T-helper 2 cell treated with Interferon-gamma antibody and Interleukin-4, amounts not matched to agents 5 μg/mL and 100 μg/mL, for 36 hours (primary cell): Measurements from ENCODE around the gene ZNF587.
A peak's percentile ranks its signal among the peaks of the same experiment; 100 is the strongest.
"Not testable (repeated sequence)": the region's sequence is repeated elsewhere in the genome, so short reads cannot be mapped to it uniquely, and the experiment has no call there.

ENCODE experiments used
- DNase-seq: peaks from one replicate; pipeline ENCODE4 v3.0.0; 2021; ENCODE audit warnings: low spot score
- H3K27ac Mint-ChIP-seq: one replicate; pipeline ENCODE4 v1.8.0; 2021; ENCODE audit warnings: mild to moderate bottlenecking, mixed read lengths
- H3K27me3 Mint-ChIP-seq: one replicate; pipeline ENCODE4 v1.8.0; 2021; ENCODE audit warnings: low read depth, mixed read lengths
- H3K36me3 Mint-ChIP-seq: one replicate; pipeline ENCODE4 v1.8.0; 2021; ENCODE audit warnings: low read depth, mixed read lengths
- H3K4me1 Mint-ChIP-seq: one replicate; pipeline ENCODE4 v1.8.0; 2021; ENCODE audit warnings: low read depth, mixed read lengths
- H3K4me3 Mint-ChIP-seq: one replicate; pipeline ENCODE4 v1.8.0; 2022; ENCODE audit warnings: mild to moderate bottlenecking, moderate library complexity, mixed read lengths
- H3K9me3 Mint-ChIP-seq: one replicate; pipeline ENCODE4 v1.8.0; 2021; ENCODE audit warnings: mixed read lengths

Gene ZNF587

DNA sequence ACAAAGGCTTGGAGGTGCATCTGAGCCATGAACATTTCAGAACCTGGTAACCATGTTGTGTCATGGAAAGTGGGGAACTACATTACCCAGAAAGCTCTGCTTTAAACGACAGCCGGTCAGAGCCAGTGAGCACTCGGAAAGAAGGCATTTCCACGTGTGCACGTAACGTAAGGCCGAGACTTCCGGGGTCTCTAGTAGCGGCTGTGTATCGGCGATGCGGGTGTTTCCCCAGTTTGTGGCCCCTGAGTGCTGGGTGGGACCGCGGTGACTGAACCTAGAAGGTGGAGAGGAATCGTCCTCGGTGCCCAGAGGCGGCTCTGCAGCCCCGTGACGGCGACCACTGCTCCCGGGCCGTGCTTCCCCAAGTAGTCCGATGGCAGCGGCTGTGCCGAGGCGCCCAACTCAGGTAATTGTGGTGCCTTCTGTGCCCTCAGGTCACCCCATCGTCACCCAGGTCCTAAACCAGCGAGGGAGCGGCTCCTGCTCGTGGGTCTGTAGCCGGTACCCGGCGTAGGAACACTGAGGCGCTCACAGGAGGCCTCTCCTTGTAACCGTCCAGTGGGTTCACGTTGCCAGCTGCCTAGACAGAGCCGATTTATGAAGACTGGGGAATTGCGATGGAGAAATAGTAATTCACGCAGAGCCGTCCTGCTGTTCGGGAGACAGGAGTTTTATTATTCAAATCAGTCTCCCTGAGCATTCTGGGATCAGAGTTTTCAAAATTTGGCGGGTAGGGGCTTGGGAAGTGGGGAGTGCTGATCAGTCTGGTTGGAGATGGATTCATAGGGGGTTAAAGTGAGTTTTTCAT is at the start of gene ZNF587:
Gene ZNF587, plus strand, starts transcription at position 194 of the 808 bp plus-strand sequence. Its CDS starts 180 bp downstream, at position 374.
- Mint-ChIP-seq H3K27ac (peak within 1 kb of the TSS; percentile 95), H3K9me3 (peaks cover 16% of the 10 kb centered on the region), H3K36me3 (peaks cover 57% of the 10 kb centered on the region), H3K4me1 (peaks cover 10% of the 10 kb centered on the region), H3K4me3 (peak within 1 kb of the TSS; percentile 96)
- H3K27me3 Mint-ChIP-seq: not testable (repeated sequence)
- DNase-seq: peak; percentile 76

DNA sequence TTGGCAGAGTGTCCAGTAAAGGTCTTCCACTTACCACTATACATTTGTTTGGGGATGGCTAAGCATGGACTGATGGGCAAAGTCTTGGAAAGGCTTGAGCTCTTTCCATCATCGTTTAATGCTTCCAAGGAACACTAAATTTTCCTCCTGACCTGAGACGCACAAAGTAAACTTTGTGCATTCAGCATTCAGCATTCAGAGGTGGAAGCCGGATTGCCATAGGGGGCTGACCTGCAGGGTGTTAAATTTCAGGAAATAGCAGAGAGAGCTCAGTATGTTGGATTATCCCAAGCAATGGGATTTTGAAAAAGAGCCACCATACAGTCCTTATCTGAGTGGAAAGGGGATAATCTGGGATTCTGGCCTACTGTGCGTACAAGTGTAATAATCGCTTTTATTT is 49.0 kb upstream of the ZNF587 start:
- Mint-ChIP-seq H3K36me3 (peaks cover 44% of the 10 kb centered on the region), H3K4me3 (no peak overlapping the region), H3K9me3 (peaks cover 4% of the 10 kb centered on the region), H3K27ac (no peak overlapping the region), H3K27me3 (no peaks in the 10 kb centered on the region), H3K4me1 (peaks cover 13% of the 10 kb centered on the region)
- no peak for DNase-seq

DNA sequence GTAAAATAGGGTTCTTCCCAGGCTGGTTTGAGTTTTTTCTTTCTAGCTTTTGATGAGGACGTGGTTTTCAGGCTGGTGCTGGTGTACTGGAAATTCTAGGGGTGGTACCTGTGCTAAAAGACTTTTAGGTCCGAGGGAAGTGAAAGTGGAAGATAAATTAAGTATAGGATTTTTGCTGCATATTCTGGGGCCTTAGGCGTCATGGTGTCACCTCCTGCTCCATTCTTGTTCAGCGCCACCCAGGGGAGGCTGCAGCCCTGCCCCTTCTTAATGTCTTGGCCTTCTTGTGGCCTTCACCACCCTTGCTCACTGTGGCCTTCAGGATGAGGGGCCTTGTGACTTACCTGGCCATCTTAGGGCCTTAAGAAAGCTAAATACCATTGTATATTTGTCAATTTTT is 47.4 kb upstream of the ZNF587 start:
- no peak for DNase-seq
- Mint-ChIP-seq H3K27me3 (no peaks in the 10 kb centered on the region), H3K9me3 (peaks cover 4% of the 10 kb centered on the region)

DNA sequence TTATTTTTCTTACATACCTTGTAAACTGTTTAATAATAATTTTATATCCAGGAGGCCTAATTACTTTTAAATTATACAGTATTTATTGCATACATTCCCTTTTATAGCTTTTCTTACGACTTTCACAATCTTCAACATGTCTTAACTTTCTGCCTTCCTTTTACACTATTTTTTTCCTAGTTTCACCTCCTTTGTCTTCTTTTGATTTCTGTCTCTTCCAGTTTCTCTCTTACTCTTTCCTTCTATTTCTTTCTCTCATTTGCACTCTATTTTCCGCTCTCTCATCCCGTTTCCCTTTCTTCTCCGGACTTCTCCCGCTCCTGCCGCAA is 46.4 kb upstream of the ZNF587 start:
- H3K36me3 Mint-ChIP-seq: peaks cover 45% of the 10 kb centered on the region
- peaks cover 4% of the 10 kb centered on the region for H3K9me3 Mint-ChIP-seq
- H3K27ac Mint-ChIP-seq: no peak overlapping the region
- no peaks in the 10 kb centered on the region for H3K27me3 Mint-ChIP-seq
- DNase-seq: no peak
- peak overlapping the region; percentile 47 for H3K4me3 Mint-ChIP-seq
- peaks cover 13% of the 10 kb centered on the region for H3K4me1 Mint-ChIP-seq

More for the DNA sequence above, 47.4 kb upstream of the ZNF587 start:
- peaks cover 13% of the 10 kb centered on the region for H3K4me1 Mint-ChIP-seq
- H3K4me3 Mint-ChIP-seq: no peak overlapping the region
- H3K27ac Mint-ChIP-seq: no peak overlapping the region
- H3K36me3 Mint-ChIP-seq: peaks cover 37% of the 10 kb centered on the region

DNA sequence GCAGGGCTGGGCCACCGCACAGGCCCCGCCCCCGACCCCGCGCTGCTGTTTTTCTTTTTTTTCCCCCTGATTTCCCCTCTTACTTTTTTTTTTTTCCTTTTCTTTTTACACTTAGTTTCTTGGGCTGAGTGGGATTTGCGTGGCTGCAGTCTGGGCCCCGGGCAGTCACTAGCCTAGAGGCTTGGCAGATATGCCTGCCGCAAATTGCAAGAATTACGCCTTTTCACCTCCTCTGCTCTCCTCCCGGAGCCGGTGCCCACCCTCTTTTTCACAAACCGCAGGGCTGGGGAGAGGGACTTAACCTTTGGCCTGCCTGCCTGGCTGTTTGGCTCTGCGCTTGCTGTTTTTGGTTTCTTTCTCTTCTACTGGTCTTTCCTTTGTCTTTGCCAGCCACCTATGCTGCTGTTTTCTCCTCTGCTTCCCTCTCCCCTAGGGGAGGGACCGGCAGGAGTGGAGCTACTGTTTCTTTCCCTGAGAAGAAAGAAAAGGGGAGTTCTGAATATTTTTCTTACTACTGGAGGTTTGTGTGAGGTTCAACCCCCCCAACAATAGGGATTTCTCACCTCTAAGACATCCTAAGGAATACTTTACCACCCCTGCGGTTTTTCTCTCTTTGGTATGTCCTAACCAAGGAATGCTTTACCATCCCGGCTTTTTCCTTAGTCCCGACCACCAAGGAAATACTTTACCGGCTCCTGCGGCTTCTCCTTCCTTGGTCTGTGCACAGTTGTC is 45.9 kb upstream of the ZNF587 start:
- H3K27me3 Mint-ChIP-seq: no peaks in the 10 kb centered on the region
- H3K9me3 Mint-ChIP-seq: peaks cover 4% of the 10 kb centered on the region
- H3K36me3 Mint-ChIP-seq: peaks cover 49% of the 10 kb centered on the region
- no peak overlapping the region for H3K27ac Mint-ChIP-seq
- peak overlapping the region; percentile 47 for H3K4me3 Mint-ChIP-seq
- DNase-seq: no peak
- H3K4me1 Mint-ChIP-seq: peaks cover 13% of the 10 kb centered on the region

DNA sequence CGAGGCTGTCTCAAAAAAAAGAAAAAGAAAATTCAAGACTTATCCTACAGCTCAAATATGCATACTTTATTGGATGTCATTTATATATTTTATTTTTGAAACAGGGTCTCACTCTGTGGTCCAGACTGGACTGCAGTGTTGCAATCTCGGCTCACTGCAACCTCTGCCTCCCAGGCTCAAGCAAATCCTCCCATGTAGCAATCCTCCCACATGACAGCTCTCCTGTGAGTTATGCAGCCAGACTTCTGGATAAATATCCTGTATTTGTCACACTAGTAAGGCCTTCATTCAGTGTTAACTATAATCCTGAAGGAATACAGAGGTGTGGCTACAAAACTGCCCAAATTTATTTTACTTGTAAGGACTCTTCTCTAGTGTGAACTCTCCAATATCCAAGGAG is 42.1 kb upstream of the ZNF587 start:
- no peak overlapping the region for H3K4me3 Mint-ChIP-seq
- peaks cover 15% of the 10 kb centered on the region for H3K4me1 Mint-ChIP-seq
- H3K27ac Mint-ChIP-seq: no peak overlapping the region
- H3K27me3 Mint-ChIP-seq: no peaks in the 10 kb centered on the region
- no peak for DNase-seq
- H3K9me3 Mint-ChIP-seq: no peaks in the 10 kb centered on the region
- H3K36me3 Mint-ChIP-seq: peaks cover 62% of the 10 kb centered on the region

DNA sequence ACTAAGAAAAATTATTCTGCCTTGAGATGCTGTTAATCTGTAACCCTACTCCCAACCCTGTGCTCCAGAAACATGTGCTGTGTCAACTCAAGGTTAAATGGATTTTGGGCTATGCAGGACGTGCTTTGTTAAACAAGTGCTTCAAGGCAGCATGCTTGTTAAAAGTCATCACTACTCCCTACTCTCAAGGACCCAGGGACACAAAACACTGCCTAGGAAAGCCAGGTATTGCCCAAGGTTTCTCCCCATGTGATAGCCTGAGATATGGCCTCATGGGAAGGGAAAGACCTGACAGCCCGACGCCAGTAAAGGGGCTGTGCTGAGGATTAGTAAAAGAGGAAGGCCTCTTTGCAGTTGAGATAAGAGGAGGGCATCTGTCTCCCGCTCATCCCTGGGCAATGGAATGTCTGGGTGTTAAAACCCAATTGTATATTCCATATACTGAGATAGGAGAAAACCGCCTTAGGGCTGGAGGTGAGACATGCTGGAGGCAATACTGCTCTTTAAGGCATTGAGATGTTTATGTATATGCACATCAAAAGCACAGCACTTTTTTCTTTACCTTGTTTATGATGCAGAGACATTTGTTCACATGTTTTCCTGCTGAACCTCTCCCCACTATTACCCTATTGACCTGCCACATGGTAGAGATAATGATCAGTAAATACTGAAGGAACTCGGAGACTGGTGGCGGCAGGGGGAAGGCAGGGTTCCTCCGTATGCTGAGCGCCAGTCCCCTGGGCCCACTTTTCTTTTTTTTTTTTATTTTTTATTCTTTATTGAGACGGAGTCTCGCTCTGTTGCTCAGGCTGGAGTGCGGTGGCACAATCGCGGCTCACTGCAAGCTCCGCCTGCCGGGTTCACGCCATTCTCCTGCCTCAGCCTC is 39.0 kb upstream of the ZNF587 start:
- H3K4me3 Mint-ChIP-seq, H3K9me3 Mint-ChIP-seq, H3K27me3 Mint-ChIP-seq, H3K27ac Mint-ChIP-seq, DNase-seq: not testable (repeated sequence)
- Mint-ChIP-seq H3K4me1 (peaks cover 25% of the 10 kb centered on the region), H3K36me3 (peaks cover 51% of the 10 kb centered on the region)

DNA sequence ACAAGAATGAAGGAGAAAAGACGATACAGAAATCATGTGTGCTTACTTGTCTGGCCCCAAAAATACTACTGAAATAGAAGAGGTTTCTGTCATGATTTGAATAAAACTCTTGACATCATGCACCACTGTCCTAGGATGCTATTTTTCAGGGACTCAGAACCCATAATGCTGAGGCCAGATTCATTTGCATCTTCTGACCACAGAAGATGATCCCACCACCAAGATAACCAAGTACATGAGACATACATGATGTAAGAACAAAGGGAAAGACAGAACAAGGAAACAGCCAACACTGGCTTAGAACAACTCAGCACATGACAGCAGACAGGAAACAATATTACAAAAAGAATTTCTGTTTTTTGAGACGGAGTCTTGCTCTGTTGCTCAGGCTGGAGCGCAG is 37.4 kb upstream of the ZNF587 start:
- Mint-ChIP-seq H3K4me1 (peaks cover 27% of the 10 kb centered on the region), H3K27me3 (no peaks in the 10 kb centered on the region), H3K27ac (peak overlapping the region; percentile 42), H3K36me3 (peaks cover 46% of the 10 kb centered on the region), H3K9me3 (no peaks in the 10 kb centered on the region), H3K4me3 (peak overlapping the region; percentile 80)
- peak; percentile 27 for DNase-seq

DNA sequence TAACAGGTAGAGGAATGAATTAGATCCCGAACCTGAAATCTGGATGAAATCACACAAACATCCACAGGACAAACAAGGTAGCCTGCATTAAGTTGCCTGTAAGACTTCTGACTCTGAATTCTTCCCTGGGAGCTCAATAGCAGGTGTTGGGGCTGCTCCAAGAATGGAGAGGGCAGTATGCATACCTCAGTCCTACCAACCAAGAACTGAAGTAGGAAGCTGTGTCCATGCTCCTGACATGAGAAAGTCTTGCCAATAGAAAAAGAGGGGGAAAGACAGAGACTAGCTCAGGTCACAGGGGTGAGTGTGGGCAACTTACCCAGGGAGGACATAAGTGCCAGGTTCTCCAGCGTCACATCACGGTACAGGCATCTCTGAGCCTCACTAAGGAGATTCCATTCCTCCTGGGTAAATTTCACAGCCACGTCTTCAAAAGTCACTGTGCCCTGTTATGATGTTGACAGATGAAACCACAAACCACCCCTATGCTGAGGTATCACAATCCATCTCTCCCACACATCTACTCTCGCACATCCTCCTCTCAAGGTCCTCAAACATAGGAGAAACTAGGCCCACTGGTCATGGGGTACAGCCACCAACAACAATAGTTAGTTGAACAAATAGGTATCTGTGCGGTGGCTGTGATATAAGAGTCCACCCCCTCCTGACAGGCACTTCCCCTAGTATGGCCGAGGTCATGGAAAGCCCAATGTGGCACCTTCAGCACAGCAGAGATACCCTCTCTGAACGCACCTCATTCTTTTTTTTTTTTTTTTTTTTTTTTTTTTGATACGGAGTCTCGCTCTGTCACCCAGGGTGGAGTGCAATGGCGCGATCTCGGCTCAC is 36.5 kb upstream of the ZNF587 start:
- peak; percentile 19 for DNase-seq
- peak overlapping the region; percentile 74 for H3K27ac Mint-ChIP-seq
- peaks cover 38% of the 10 kb centered on the region for H3K36me3 Mint-ChIP-seq
- peak overlapping the region; percentile 80 for H3K4me3 Mint-ChIP-seq
- not testable (repeated sequence) for H3K9me3 Mint-ChIP-seq, H3K27me3 Mint-ChIP-seq
- H3K4me1 Mint-ChIP-seq: peaks cover 27% of the 10 kb centered on the region

DNA sequence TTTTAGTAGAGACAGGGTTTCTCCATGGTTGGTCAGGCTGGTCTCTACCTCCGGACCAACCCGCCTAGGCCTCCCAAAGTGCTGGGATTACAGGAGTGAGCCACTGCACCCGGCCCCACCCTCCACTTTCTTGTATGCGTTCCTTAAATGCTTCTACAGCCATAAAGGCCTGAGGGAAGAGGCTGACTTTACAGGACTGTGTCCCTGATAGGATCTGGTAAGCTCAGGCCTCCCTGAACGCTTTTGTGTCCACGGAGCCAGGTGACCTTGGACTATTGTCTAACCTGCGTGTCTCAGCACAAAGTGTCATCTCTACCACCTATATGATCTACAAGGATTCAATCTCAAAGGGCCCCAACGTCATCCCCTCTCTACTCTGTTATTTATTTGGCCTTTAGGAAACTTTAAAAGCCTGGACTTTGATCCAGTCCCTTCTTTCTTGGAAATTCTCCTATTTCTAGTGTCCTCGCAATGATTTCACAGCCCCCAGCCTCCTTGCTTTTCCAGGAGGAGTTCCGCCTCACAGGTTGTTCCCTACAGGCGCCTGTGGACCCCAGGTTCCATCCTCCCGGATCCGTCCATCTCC is 35.6 kb upstream of the ZNF587 start:
- H3K4me3 Mint-ChIP-seq: peak overlapping the region; percentile 94

DNA sequence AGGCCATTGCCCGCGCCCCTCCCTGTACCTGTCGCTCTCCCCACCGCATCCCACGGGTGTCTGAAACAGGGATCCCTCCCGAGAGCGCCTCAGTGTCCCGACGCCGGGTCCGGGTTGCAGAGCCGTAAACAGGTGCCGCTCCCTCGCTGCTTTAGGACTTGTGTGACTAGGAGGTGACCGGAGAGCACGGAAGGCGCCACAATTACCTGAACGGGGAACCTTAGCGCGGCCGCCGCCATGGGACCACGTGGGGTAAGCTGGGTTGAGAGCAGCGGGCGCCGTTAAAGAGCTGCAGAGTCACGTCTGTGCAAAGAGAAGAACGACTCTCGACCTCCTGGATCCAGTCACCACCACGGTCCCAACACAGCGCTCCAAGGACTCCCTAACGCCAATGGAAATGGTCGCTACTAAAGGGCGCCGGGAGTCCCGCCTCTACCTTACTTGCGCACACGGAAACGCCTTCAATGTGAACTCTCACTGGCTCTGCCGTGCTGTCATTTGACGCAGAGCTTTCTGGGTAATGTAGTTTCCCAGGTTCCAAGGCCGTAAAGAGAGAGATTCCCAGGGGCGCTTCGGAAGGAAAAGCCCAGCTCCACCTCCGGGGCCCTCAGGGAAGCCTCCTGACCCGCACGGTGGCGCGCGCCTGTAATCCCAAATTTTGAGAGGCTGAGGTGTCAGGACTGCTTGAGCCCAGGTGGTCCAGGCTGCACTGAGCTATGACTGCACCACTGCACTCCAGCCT is 35.0 kb upstream of the ZNF587 start, which contains the start of gene ZNF552:
Gene ZNF552, minus strand, starts transcription at position 409 of the 742 bp plus-strand sequence. Its CDS starts 170 bp downstream, at position 239.
- Mint-ChIP-seq H3K4me3 (peak within 1 kb of the TSS; percentile 94), H3K4me1 (peaks cover 29% of the 10 kb centered on the region)

More for the DNA sequence above, 35.6 kb upstream of the ZNF587 start:
- Mint-ChIP-seq H3K9me3 (no peaks in the 10 kb centered on the region), H3K27ac (peak overlapping the region; percentile 91), H3K27me3 (no peaks in the 10 kb centered on the region), H3K36me3 (peaks cover 33% of the 10 kb centered on the region), H3K4me1 (peaks cover 31% of the 10 kb centered on the region)
- no peak for DNase-seq

More for the DNA sequence above, 35.0 kb upstream of the ZNF587 start, which contains the start of gene ZNF552:
- no peaks in the 10 kb centered on the region for H3K27me3 Mint-ChIP-seq
- peak; percentile 77 for DNase-seq
- no peaks in the 10 kb centered on the region for H3K9me3 Mint-ChIP-seq
- H3K27ac Mint-ChIP-seq: peak within 1 kb of the TSS; percentile 91
- peaks cover 28% of the 10 kb centered on the region for H3K36me3 Mint-ChIP-seq
